ENCODE data around the gene SH3PXD2A.
"Not testable (repeated sequence)": the region's sequence is repeated elsewhere in the genome, so short reads cannot be mapped to it uniquely, and the experiment has no call there.

SH3PXD2A gene

GRCh38 chr10:103619424-103620351 is 235.7 kb downstream of the SH3PXD2A start:
- in situ Hi-C loops (cut with HindIII; ENCODE audit: low sequenced_read_pairs): no loop called here

- in situ Hi-C loops (cut with HindIII; ENCODE audit: low sequenced_read_pairs): no loop called here
These were observed 236.6 kb downstream of the SH3PXD2A start for GRCh38 chr10:103618575-103619423.

GRCh38 chr10:103617602-103618385 is 237.6 kb downstream of the SH3PXD2A start:
- in situ Hi-C loops (cut with HindIII; ENCODE audit: low sequenced_read_pairs): no loop called here

- in situ Hi-C loops (cut with HindIII; ENCODE audit: low sequenced_read_pairs): no loop called here
These were observed 238.4 kb downstream of the SH3PXD2A start for GRCh38 chr10:103616705-103617601.

GRCh38 chr10:103614306-103615158 is 240.8 kb downstream of the SH3PXD2A start:
- in situ Hi-C loops (cut with HindIII; ENCODE audit: low sequenced_read_pairs): no loop called here

GRCh38 chr10:103613616-103614015 is 241.8 kb downstream of the SH3PXD2A start:
- in situ Hi-C loops (cut with HindIII; ENCODE audit: low sequenced_read_pairs): no loop called here

- in situ Hi-C loops (cut with HindIII; ENCODE audit: low sequenced_read_pairs): no loop called here
These were observed 242.7 kb downstream of the SH3PXD2A start for GRCh38 chr10:103612462-103613365.

GRCh38 chr10:103610921-103611511 is 244.4 kb downstream of the SH3PXD2A start:
- in situ Hi-C loops (cut with HindIII; ENCODE audit: low sequenced_read_pairs): no loop called here

- in situ Hi-C loops (cut with HindIII; ENCODE audit: low sequenced_read_pairs): no loop called here
These were observed 245.3 kb downstream of the SH3PXD2A start for GRCh38 chr10:103610083-103610472.

- in situ Hi-C loops (cut with HindIII; ENCODE audit: low sequenced_read_pairs): no loop called here
These were observed 245.9 kb downstream of the SH3PXD2A start for GRCh38 chr10:103609231-103610082.

- in situ Hi-C loops (cut with HindIII; ENCODE audit: low sequenced_read_pairs): not testable (repeated sequence)
These were observed 247.3 kb downstream of the SH3PXD2A start for GRCh38 chr10:103608056-103608455.

GRCh38 chr10:103607051-103607450 is 248.3 kb downstream of the SH3PXD2A start:
- in situ Hi-C loops (cut with HindIII; ENCODE audit: low sequenced_read_pairs): not testable (repeated sequence)

GRCh38 chr10:103606097-103606438 is 249.3 kb downstream of the SH3PXD2A start:
- in situ Hi-C loops (cut with HindIII; ENCODE audit: low sequenced_read_pairs): not testable (repeated sequence)

GRCh38 chr10:103605359-103606096 is 249.8 kb downstream of the SH3PXD2A start:
- in situ Hi-C loops (cut with HindIII; ENCODE audit: low sequenced_read_pairs): no loop called here

- in situ Hi-C loops (cut with HindIII; ENCODE audit: low sequenced_read_pairs): no loop called here
These were observed 252.0 kb downstream of the SH3PXD2A start for GRCh38 chr10:103603382-103603781.

- in situ Hi-C loops (cut with HindIII; ENCODE audit: low sequenced_read_pairs): no loop called here
These were observed 252.6 kb downstream of the SH3PXD2A start for GRCh38 chr10:103602852-103603155.
